Lung (tissue), 12 donors: ENCODE results near the gene DDRGK1. TPM values are rescaled to one million over a fixed set of nuclear protein-coding genes. Genes with fewer than 3 reads are reported as not detected.

Experiments
- ATAC-seq: fragments of 200-7000 bp; cut with Tn5 transposase; one replicate; pipeline ENCODE4 v1.9.1; 2020; ENCODE audit warnings: moderate number of reproducible peaks; ENCODE audit not compliant: insufficient read depth, low FRiP score
- DNase-seq, 3 donors: peaks; one replicate each; pipeline ENCODE4 v3.0.0-alpha.2; 2013 to 2017
- H3K27ac ChIP-seq, 2 donors: one replicate each; pipeline ENCODE4 v1.5.1; 2013; ENCODE audit warnings: mild to moderate bottlenecking in 2 of 2, moderate library complexity in 2 of 2, control low read depth in 1 of 2, inconsistent platforms in 1 of 2, low read depth in 1 of 2, low read length in 1 of 2
- H3K27me3 ChIP-seq, 3 donors: one replicate each; pipeline ENCODE4 v1.5.1; 2013; ENCODE audit warnings: low read length in 2 of 3; ENCODE audit not compliant: control insufficient read depth in 3 of 3, insufficient read depth in 3 of 3
- H3K36me3 ChIP-seq, 4 donors: one replicate each; pipeline ENCODE4 v1.5.1; 2013; ENCODE audit warnings: low read length in 4 of 4, mild to moderate bottlenecking in 1 of 4, moderate library complexity in 1 of 4; ENCODE audit not compliant: control insufficient read depth in 4 of 4, insufficient read depth in 4 of 4
- H3K4me1 ChIP-seq, 5 donors: one replicate each; pipeline ENCODE4 v1.5.1; 2013; ENCODE audit warnings: low read length in 5 of 5, mild to moderate bottlenecking in 2 of 5, moderate library complexity in 1 of 5; ENCODE audit not compliant: control insufficient read depth in 5 of 5, insufficient read depth in 5 of 5
- H3K4me3 ChIP-seq: one replicate; pipeline ENCODE4 v1.5.1; 2013; ENCODE audit warnings: mild to moderate bottlenecking, control low read depth, moderate library complexity
- H3K9ac ChIP-seq, 2 donors: one replicate each; pipeline ENCODE4 v1.5.1; 2013; ENCODE audit warnings: low read length in 2 of 2, control low read depth in 1 of 2; ENCODE audit not compliant: insufficient read depth in 1 of 2
- H3K9me3 ChIP-seq, 4 donors: one replicate each; pipeline ENCODE4 v1.5.1; 2013; ENCODE audit warnings: low read length in 3 of 4, mild to moderate bottlenecking in 1 of 4, moderate library complexity in 1 of 4; ENCODE audit not compliant: control insufficient read depth in 4 of 4, insufficient read depth in 3 of 4
- WGBS, 2 donors: extraction: QIAGEN DNeasy Blood & Tissue Kit; methylation state at CpG; one replicate each; pipeline ENCODE4 v1.1.7; 2013; 5-methylcytosine and 5-hydroxymethylcytosine counted together
- polyA plus RNA-seq, 2 donors: library from polyadenylated mRNA; stranded (reverse); fragments of 200-250 nt; gene quantifications; one replicate each; pipeline ENCODE4 v1.2.1, GENCODE V29; 2013
- total RNA-seq, 2 donors: library from RNA; depleted of rRNA in 1 of 2; stranded (reverse); fragments of >200 nt in 1 of 2; gene quantifications; one replicate each; pipeline ENCODE4 v1.2.1, GENCODE V29; 2014 to 2021
- TF ChIP-seq, protein P1 (sequence below): IDR thresholded peaks from 2 replicates; pipeline ENCODE4 v1.5.1; 2012; ENCODE audit warnings: mild to moderate bottlenecking; ENCODE audit errors: control extremely low read depth, extremely low read depth
- donor health status: control.
- donor health status: control.
- donor health status: Bipolar disorder and iron deficiency.
- donor health status: healthy.
- donor health status: DM: yes; HTN: yes; CAD: no.

Gene DDRGK1
- total and polyA plus RNA-seq, 4 donors = 44.3 to 95.1 (median 85.9) TPM

DNA sequence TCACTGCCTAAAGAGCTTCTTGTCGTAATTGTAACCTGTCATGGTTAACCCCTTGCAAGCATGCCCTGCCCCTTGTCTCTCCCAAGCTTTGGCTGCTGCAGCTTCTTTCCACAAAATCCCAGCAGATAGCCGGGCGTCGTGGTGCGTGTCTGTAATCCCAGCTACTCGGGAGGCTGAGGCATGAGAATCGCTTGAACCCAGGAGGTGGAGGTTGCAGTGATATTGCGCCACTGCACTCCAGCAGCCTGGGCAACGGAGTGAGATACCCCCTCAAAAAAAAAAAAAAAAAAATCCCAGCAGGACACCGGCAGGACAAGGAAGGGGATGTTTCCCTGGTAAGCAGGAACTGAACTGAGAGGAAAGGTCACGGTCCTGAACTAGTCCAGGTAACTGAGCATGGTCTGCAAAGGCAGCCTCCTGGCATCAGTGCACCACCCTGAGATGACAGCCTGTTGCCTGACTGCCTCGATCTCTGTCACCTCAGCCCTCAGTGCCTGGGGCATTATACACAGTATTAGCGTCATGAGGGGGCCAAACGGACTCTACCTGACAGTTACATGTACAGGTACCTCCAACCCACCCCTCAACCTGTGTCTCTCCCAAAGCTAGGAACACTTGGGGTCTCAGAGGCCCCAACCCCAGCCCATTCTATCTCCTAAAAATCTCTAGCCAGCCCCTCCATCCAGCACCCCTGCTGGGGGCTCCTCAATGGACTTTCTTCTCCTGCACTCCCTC is 32.9 kb downstream of the DDRGK1 start:
- ATAC-seq = no peak
- TF ChIP-seq, protein P1, sequence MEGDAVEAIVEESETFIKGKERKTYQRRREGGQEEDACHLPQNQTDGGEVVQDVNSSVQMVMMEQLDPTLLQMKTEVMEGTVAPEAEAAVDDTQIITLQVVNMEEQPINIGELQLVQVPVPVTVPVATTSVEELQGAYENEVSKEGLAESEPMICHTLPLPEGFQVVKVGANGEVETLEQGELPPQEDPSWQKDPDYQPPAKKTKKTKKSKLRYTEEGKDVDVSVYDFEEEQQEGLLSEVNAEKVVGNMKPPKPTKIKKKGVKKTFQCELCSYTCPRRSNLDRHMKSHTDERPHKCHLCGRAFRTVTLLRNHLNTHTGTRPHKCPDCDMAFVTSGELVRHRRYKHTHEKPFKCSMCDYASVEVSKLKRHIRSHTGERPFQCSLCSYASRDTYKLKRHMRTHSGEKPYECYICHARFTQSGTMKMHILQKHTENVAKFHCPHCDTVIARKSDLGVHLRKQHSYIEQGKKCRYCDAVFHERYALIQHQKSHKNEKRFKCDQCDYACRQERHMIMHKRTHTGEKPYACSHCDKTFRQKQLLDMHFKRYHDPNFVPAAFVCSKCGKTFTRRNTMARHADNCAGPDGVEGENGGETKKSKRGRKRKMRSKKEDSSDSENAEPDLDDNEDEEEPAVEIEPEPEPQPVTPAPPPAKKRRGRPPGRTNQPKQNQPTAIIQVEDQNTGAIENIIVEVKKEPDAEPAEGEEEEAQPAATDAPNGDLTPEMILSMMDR = no peak
- Histone ChIP-seq H3K4me3 (no peak overlapping the region), H3K27me3 (no peaks in the 10 kb centered on the region), H3K9me3 (no peaks in the 10 kb centered on the region), H3K27ac (no peak overlapping the region), H3K4me1 (peaks cover 0 to 16% (median 4%) of the 10 kb centered on the region in 5 donors), H3K9ac (no peak overlapping the region), H3K36me3 (no peaks in the 10 kb centered on the region)
- no peak for DNase-seq
- 82 to 86% methylated on average over 14 of the region's 14 CpGs for WGBS, 2 donors

DNA sequence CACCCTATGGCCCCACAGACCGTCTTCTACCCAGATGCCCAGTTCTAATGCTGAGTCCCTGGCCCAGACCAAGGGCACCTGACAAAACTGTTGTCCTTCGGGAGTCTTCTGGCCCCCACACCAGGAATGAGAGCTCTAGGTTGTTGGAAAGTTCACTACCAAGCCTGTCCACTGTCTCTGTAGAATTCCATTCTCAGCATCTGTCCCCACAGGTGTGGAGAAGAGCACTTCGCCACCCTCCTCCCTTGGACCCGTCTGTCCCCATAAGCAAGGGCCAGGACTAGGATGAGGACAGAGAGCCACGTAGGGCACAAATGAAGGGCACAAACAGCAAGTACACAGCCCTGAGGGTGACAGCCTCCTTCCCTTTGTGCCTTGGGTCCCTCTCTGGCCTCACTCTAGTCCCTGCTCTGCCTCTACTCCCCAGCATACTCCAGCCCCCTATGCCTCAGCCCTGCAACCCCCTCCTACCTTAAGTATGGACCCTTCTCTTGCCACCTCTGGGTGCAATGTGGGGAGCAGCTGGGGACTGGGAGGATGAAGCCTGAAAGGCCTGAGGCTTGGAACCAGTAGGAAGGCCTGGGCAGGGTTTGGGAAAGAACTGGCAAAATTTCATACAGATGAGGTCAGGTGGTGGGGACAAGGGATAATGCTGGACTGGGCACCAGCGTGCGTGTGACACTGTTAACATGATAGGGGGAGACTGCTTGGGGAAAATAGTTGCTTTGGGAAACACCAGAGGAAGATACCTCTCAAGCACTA is 35.5 kb downstream of the DDRGK1 start:
- ATAC-seq (no peak), DNase-seq (no peak)
- H3K9me3 ChIP-seq = no peaks in the 10 kb centered on the region
- peaks cover 0 to 15% (median 8%) of the 10 kb centered on the region in 5 donors for H3K4me1 ChIP-seq
- H3K27me3 ChIP-seq = no peaks in the 10 kb centered on the region
- H3K27ac ChIP-seq = peak overlapping the region in 1 of 2 donors; percentile 51
- peaks cover 0 to 1% (median 0%) of the 10 kb centered on the region in 4 donors for H3K36me3 ChIP-seq
- 82 to 92% methylated on average over 7 of the region's 7 CpGs for WGBS, 2 donors
- H3K4me3 ChIP-seq = no peak overlapping the region
- peak overlapping the region in 1 of 2 donors; percentile 25 for H3K9ac ChIP-seq
- TF ChIP-seq, protein P1 = no peak

- WGBS, 2 donors = 26 to 28% methylated on average over 35 to 39 of the region's 39 CpGs
- DNase-seq (peak in 2 of 3 donors; percentile 37 to 53), ATAC-seq (peak; percentile 40)
- peaks cover 0 to 1% (median 0%) of the 10 kb centered on the region in 4 donors for H3K36me3 ChIP-seq
- no peaks in the 10 kb centered on the region for H3K27me3 ChIP-seq
- H3K4me3 ChIP-seq = peak overlapping the region; percentile 28
- H3K27ac ChIP-seq = peak overlapping the region in 1 of 2 donors; percentile 51
- peaks cover 0 to 15% (median 8%) of the 10 kb centered on the region in 5 donors for H3K4me1 ChIP-seq
- H3K9me3 ChIP-seq = no peaks in the 10 kb centered on the region
- TF ChIP-seq, protein P1 = no peak
- H3K9ac ChIP-seq = peak overlapping the region in 1 of 2 donors; percentile 25
These were observed 36.2 kb downstream of the DDRGK1 start for GRCh38 chr20:3168079-3168828.
